Left hindlimb (tissue), 1 donor: ENCODE results near the gene ANKRD13B.
A peak's percentile ranks its signal among the peaks of the same experiment; 100 is the strongest.

Experiments
- DNase-seq: peaks from one replicate; pipeline ENCODE4 v3.0.0-alpha.2; 2018

The ANKRD13B gene

DNA sequence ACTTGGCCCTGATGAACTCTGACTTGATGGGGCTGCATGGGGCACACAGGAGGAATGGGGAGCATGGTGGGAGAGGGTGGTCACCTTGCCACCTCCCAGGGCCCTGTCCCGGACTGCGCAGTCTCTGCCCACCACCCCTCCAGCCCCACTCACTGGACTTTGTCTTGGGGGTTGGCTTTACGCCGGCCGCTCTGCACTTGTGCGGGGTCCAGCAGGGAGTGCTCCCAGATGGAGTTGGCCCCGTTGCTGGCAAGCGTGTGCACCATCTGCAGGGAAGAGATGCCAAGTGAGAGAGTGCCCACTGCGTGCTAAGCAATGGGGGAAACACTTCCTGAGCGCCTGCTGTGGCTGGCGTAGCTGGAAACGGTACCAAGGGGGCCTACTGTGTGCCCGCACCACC is 10.2 kb upstream of the ANKRD13B start:
- DNase-seq, result peak; percentile 26

DNA sequence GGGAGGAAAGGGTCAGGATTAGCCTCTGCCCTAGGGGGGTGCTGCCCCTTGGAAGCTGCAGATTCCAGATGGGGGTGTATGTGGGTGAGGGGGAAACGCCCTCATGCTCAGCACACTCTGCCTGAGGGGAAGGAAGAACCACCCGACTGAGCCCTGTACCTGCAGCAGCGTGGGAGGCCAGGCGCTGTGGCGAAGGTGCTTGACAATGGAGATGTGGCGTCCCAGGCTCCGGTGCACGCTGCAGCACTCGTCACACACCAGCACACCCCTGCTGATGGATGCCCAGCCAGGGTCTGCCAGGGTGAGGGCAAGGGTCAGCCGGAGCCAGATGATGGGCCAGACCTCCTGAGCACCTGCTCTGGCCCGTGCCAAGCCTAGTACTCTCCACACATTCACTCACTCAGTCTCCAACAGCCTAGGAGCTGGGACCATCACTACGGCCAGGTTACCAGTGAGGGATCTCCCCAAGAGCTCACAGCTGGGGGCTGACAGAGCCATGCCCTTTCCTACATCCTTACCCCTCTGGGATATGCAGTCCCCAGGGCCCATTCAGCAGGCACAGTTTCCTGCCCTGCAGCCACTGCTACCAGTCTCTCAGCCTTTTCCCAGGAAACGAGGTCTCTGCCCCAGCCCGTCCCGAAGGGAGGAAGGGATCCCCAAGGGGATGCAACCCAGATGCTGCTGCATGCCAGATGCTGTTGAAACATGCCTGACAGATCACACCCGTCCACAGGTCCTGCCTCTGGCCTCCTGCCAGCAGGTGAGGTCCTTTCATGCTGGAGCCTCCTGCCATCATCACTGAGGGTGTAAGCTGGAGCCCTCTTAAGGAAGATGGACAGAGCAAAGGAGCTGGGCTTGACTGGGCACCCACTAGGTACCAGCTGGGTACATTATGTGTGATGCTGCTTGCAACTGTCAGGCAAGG is 9.3 kb upstream of the ANKRD13B start:
- peak; percentile 25 for DNase-seq

DNA sequence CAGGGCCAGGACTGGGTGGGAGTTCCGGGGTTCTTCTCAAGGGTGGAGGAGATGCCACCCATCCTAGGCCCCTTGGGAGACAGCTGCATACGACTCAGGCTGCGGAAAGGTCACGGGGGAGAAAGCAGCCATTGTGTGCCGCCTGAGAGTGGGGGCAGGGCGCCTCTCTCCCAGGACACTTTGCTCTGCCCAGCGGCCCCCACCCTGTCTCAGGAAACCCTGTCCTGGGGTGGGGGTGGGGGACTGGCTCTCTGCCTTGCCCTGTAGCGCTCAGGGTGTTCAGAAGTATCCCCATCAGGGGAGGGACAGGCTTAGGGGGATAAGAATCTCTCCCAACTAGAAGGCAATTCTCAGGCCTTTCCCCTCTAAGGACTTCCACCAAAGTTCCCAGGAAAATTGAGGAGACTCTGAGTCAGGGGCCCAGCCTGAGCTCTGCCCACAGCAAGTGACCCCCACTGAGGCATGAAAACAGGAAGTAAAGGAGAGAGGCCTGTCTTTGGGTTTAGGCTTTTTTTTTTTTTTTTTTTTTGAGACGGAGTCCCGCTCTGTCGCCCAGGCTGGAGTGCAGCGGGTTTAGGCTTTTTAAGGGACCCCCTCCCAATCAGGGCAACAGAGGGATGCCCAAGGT is 8.4 kb upstream of the ANKRD13B start:
- DNase-seq, result peak; percentile 52

GRCh38 chr17:29585080-29585751 is 7.7 kb upstream of the ANKRD13B start:
- peak; percentile 60 for DNase-seq

GRCh38 chr17:29586676-29587469 is 6.1 kb upstream of the ANKRD13B start:
- DNase-seq, result no peak

DNA sequence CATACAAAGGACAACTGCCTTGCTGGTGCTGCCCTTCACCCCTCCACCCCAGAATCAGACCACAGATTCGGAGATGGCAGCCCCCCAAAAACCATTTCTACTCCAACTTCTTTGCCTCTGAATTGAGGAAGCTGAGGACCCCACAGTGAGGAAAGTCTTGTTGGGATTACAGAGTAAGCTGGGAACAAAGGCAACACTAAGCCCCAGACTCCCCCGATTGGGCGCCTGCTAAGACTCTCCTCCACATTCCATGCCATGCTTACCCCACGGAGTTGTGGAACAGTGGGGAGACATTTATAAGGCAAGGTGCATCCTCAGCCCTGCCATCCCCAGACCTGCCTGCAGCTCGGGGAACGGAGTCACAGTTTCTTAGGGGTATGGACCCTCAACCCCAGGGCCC is 5.3 kb upstream of the ANKRD13B start:
- no peak for DNase-seq

- DNase-seq, result peak; percentile 24
Measured at GRCh38 chr17:29588017-29588561, 4.8 kb upstream of the ANKRD13B start.

- peak; percentile 47 for DNase-seq
Measured at GRCh38 chr17:29588562-29589411, 4.1 kb upstream of the ANKRD13B start.

DNA sequence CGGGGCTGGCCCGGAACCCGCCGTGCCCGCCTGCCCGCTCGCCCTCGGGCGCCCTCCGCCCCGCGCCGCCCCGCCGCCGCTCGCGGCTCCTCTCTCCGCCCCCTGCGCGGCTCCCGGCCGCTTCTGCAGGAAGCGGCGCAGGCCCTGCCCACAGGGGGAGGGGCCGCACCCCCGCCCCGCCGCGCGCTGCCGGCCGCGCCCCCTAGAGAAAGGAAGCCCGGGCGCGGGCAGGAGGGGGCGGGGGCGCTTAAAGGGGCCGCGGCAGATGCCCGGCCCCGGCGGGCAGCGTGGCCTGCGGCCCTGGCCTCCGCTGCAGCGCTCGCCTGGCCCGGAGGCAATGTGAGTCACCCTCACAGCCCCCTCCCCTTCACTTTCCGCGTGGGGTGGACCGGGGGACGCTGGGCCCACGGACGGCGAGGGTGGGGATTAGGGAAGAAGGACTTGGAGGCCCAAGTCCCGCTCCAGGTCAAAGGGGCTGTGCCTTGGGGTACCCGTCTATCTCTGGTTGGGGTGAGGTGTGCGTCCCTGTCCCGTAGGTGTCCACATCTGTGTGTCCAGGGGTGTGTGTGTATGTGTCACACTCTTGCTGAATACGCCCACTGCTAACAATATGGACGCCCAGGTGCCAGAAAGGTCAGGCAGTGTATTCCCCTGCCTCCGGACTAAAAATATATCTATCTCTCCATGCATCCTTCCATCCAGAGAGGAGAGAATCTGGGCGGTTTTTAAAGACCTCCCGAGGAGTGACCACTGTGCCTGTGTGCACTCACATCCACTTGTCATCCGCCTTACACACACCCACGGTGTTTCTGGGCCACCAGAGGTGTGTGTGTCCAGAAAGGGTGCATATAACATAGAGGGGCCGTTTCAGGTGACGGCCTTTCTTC is 3.2 kb upstream of the ANKRD13B start, which contains the start of gene GIT1:
Gene GIT1, minus strand, starts transcription at position 125 of the 887 bp plus-strand sequence. CDS start 270 bp downstream, outside the sequence.
- peak; percentile 88 for DNase-seq

DNA sequence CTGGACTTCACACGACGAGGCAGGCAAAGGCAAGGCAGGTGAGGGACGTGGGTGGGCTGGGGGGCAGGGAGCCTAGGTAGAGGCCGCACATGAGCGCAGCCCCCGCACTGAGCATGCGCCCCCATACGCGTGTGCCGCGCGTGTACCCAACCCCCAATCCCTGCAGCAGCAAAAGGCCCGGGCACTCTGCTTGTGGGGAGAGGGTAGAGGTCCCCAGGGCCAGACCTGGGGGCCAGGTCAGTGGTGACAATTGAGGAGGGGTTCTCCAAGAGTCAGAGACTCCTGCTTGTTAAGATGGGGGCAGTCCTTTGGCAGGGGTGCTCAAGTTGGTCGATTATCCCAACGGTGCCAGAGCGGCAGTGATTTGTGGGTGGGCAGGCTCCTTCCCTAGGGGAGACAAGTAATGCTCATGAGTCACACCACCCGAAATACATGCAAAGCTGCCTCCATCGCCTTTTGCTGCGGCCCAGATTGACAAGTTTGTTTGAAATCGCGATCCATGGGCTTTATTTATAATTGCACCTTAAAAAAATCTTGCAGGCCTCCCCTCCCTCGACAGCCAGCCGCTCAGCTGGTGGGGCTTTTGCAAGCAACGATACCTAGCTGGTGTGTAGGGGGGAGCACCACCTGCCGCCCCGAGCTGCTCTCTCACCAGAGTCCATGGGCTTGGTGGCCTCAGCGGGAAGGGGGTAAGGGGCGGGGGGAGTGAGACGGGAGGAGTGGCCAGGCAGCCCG is 2.4 kb upstream of the ANKRD13B start:
- peak; percentile 38 for DNase-seq

- DNase-seq, result peak; percentile 80
Measured at GRCh38 chr17:29591146-29591736, 1.7 kb upstream of the ANKRD13B start.

GRCh38 chr17:29591737-29592608 is 959 bp upstream of the ANKRD13B start:
- peak; percentile 93 for DNase-seq

- DNase-seq, result peak; percentile 41
Measured at GRCh38 chr17:29593591-29594518, 923 bp downstream of the ANKRD13B start.

GRCh38 chr17:29594519-29595090 is 1.7 kb downstream of the ANKRD13B start:
- peak; percentile 27 for DNase-seq

GRCh38 chr17:29595107-29595942 is 2.4 kb downstream of the ANKRD13B start:
- peak; percentile 29 for DNase-seq
